K562 (cell line): ENCODE data around the gene SLC7A4. TPM values are rescaled to one million over a fixed set of nuclear protein-coding genes. Genes with fewer than 3 reads are reported as not detected.
A peak's percentile ranks its signal among the peaks of the same experiment; 100 is the strongest.

Source experiments
- ARID1B ChIP-seq: fragments of 450-650 bp; IDR thresholded peaks from 2 replicates; pipeline ENCODE4 v1.6.1; 2016; ENCODE audit warnings: antibody characterized with exemption, mild to moderate bottlenecking, inconsistent platforms
- BRD9 ChIP-seq: fragments of 450-650 bp; IDR thresholded peaks from 2 replicates; pipeline ENCODE4 v1.6.1; 2018; ENCODE audit warnings: low read depth; ENCODE audit not compliant: partially characterized antibody
- KDM4B ChIP-seq, 2 experiments: fragments of 450-650 bp in 1 of 2; sonication (generic) in 1 of 2; IDR thresholded peaks; 2 replicates each; pipeline ENCODE4 v1.6.1; 2016 to 2017; ENCODE audit warnings: borderline replicate concordance in 2 of 2, antibody characterized with exemption in 1 of 2, low read depth in 1 of 2, mild to moderate bottlenecking in 1 of 2
- NR0B1 ChIP-seq: fragments of 450-650 bp; IDR thresholded peaks from one replicate; pipeline ENCODE4 v1.6.1; 2018; ENCODE audit warnings: mild to moderate bottlenecking, moderate library complexity; ENCODE audit not compliant: partially characterized antibody
- RBM14 ChIP-seq: fragments of 200-400 bp; formaldehyde crosslinking; IDR thresholded peaks from 2 replicates; pipeline ENCODE4 v1.6.1; 2018; ENCODE audit warnings: low read depth, mild to moderate bottlenecking, low read length, moderate library complexity, borderline replicate concordance; ENCODE audit not compliant: insufficient read depth
- SMARCA4 ChIP-seq: fragments of 450-650 bp; IDR thresholded peaks from 2 replicates; pipeline ENCODE4 v1.6.1; 2016
- SRF ChIP-seq, 2 experiments: fragments of 250-450, 450-650 bp in 1 of 2; sonication (Bioruptor Pico) in 1 of 2; sonication (generic) in 1 of 2; formaldehyde crosslinking; IDR thresholded peaks; 2 replicates each; pipeline versions ENCODE4 v1.5.0 to v1.5.1; 2020 to 2022; ENCODE audit warnings: mild to moderate bottlenecking in 1 of 2, missing genetic modification reagents in 1 of 2
- TEAD4 ChIP-seq, 2 experiments: sonication (generic) in 1 of 2; formaldehyde crosslinking in 1 of 2; IDR thresholded peaks; 2 replicates each; pipeline versions ENCODE4 v1.6.1 to v1.8.0; 2012 to 2022; ENCODE audit warnings: borderline replicate concordance in 1 of 2, inconsistent platforms in 1 of 2, low read length in 1 of 2, mild to moderate bottlenecking in 1 of 2, missing genetic modification reagents in 1 of 2
- TFE3 ChIP-seq: fragments of 450-650 bp; formaldehyde crosslinking; IDR thresholded peaks from 2 replicates; pipeline ENCODE4 v1.4.0; 2020; ENCODE audit warnings: mild to moderate bottlenecking, mixed read lengths
- ZBTB17 ChIP-seq: fragments of 450-650 bp; formaldehyde crosslinking; IDR thresholded peaks from 2 replicates; pipeline ENCODE4 v1.4.0; 2020; ENCODE audit warnings: mild to moderate bottlenecking
- ZFP30 ChIP-seq: fragments of 250-450 bp; sonication (Bioruptor Pico); IDR thresholded peaks from 2 replicates; pipeline ENCODE4 v1.8.0; 2022; ENCODE audit warnings: moderate library complexity, mild to moderate bottlenecking, inconsistent platforms, borderline replicate concordance
- ZNF699 ChIP-seq: fragments of 250-450 bp; sonication (Bioruptor Pico); IDR thresholded peaks from 2 replicates; pipeline ENCODE4 v1.8.0; 2021; ENCODE audit warnings: mild to moderate bottlenecking, moderate library complexity; ENCODE audit not compliant: insufficient replicate concordance
- ZNF764 ChIP-seq: fragments of 250-450 bp; sonication (Bioruptor Pico); IDR thresholded peaks from 2 replicates; pipeline ENCODE4 v1.4.0; 2020; ENCODE audit warnings: low read depth, mild to moderate bottlenecking, moderate library complexity
- polyA plus RNA-seq, 8 experiments: library from polyadenylated mRNA; depleted of rRNA in 4 of 8; stranded (reverse) in 5 of 8; unstranded in 3 of 8; fragments of >200 nt; fragmentation: Nextera tagmentation in 2 of 8; fragmentation: Illumina TruSeq in 1 of 8; extraction: Ambion mirVana in 2 of 8; extraction: Trizol in 1 of 8; gene quantifications; 2 replicates each; pipeline versions ENCODE4 v1.2.1 to v1.2.3, GENCODE V29; 2011 to 2014; ENCODE audit warnings: inconsistent platforms in 1 of 8, missing spikeins in 1 of 8
- total RNA-seq, 7 experiments: library from RNA; depleted of rRNA in 6 of 7; stranded (reverse); fragments of >200 nt in 6 of 7; fragmentation: Illumina TruSeq in 2 of 7; extraction: Trizol in 2 of 7; gene quantifications; 2 replicates each; pipeline versions ENCODE4 v1.2.1 to v1.2.3, GENCODE V29; 2011 to 2021; ENCODE audit warnings: low replicate concordance in 1 of 7
- TF ChIP-seq, protein P1 (sequence below), 3 experiments: fragments of 200-800 bp in 1 of 3; sonication (Bioruptor generic) in 1 of 3; sonication (generic) in 1 of 3; formaldehyde crosslinking in 1 of 3; IDR thresholded peaks; 2 replicates each; pipeline versions ENCODE4 v1.6.1 to v1.8.0; 2016 to 2022; ENCODE audit warnings: mild to moderate bottlenecking in 2 of 3, missing compliant biosample characterization in 2 of 3, missing genetic modification characterization in 2 of 3, missing genetic modification reagents in 1 of 3
- TF ChIP-seq, protein P2 (sequence below): fragments of 250-450 bp; sonication (Bioruptor Pico); IDR thresholded peaks from 2 replicates; pipeline ENCODE4 v1.4.0; 2020; ENCODE audit warnings: mild to moderate bottlenecking, moderate library complexity
- TF ChIP-seq, protein P3 (sequence below): fragments of 200-800 bp; sonication (Bioruptor generic); IDR thresholded peaks from 2 replicates; pipeline ENCODE4 v1.6.1; 2017; ENCODE audit warnings: missing genetic modification characterization, missing compliant biosample characterization

The SLC7A4 gene
- total and polyA plus RNA-seq, 9 of the 15 experiments (the other 6 are each of a cell fraction or from before 2014, with no cell fraction given) = not detected

DNA sequence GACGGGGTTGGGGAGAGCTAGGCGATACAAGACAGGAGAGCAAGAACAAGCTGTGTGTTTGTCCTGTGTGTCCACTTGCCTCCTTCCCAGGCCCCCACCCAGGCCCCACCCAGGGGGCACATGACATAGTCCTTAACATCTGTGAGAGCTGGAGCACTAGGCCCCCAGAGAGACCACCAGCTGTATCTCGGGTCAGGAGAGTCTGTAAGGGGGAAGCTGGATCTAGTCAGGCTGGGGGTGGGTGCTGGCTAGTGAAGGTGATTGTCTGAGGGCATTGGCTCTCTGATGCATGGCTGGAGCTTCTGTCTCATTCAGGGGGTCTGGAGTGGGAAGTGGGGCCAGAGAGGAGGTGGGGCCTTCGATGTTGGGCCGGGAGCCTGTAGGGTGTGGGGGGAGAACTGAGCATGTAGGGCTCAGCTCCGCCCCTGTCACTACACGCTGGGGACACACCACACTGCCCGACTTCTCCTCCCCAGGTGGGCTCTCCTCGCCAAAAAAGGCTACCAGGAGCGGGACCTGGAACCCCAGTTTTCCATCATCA, 16.8 kb downstream of the SLC7A4 start (continued):
- TF ChIP-seq BRD9 (no peak), KDM4B (IDR thresholded peaks at IDR 0.05; ENCODE audit: borderline replicate concordance in 2 of 2, low read depth in 1 of 2) (no peak), ZFP30 (no peak), SMARCA4 (no peak), ZBTB17 (CRISPR knock-in tag) (no peak), RBM14 (no peak), NR0B1 (no peak), ARID1B (no peak), TEAD4 (IDR thresholded peaks at IDR 0.05; ENCODE audit: low read length) (no peak), TEAD4 (CRISPR knock-in tag; IDR thresholded peaks at IDR 0.05; ENCODE audit: borderline replicate concordance) (no peak), SRF (CRISPR knock-in tag; IDR thresholded peaks at IDR 0.05) (peak in 1 of 2 experiments; percentile 70; a peak in 1 of 4 replicates), TFE3 (CRISPR knock-in tag) (0 out of 2 replicates have a peak, but pooled peaks have one; percentile 8), ZNF699 (CRISPR knock-in tag) (no peak), ZNF764 (CRISPR knock-in tag) (0 out of 2 replicates have a peak, but pooled peaks have one; percentile 16)
- TF ChIP-seq, protein P1, sequence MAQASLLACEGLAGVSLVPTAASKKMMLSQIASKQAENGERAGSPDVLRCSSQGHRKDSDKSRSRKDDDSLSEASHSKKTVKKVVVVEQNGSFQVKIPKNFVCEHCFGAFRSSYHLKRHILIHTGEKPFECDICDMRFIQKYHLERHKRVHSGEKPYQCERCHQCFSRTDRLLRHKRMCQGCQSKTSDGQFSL (CRISPR knock-in tag; IDR thresholded peaks at IDR 0.05) = no peak
- TF ChIP-seq, protein P1 (tag; IDR thresholded peaks at IDR 0.05) = no peak
- TF ChIP-seq, protein P2, sequence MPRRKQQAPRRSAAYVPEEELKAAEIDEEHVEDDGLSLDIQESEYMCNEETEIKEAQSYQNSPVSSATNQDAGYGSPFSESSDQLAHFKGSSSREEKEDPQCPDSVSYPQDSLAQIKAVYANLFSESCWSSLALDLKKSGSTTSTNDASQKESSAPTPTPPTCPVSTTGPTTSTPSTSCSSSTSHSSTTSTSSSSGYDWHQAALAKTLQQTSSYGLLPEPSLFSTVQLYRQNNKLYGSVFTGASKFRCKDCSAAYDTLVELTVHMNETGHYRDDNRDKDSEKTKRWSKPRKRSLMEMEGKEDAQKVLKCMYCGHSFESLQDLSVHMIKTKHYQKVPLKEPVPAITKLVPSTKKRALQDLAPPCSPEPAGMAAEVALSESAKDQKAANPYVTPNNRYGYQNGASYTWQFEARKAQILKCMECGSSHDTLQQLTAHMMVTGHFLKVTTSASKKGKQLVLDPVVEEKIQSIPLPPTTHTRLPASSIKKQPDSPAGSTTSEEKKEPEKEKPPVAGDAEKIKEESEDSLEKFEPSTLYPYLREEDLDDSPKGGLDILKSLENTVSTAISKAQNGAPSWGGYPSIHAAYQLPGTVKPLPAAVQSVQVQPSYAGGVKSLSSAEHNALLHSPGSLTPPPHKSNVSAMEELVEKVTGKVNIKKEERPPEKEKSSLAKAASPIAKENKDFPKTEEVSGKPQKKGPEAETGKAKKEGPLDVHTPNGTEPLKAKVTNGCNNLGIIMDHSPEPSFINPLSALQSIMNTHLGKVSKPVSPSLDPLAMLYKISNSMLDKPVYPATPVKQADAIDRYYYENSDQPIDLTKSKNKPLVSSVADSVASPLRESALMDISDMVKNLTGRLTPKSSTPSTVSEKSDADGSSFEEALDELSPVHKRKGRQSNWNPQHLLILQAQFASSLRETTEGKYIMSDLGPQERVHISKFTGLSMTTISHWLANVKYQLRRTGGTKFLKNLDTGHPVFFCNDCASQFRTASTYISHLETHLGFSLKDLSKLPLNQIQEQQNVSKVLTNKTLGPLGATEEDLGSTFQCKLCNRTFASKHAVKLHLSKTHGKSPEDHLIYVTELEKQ = no peak
- TF ChIP-seq, protein P3, sequence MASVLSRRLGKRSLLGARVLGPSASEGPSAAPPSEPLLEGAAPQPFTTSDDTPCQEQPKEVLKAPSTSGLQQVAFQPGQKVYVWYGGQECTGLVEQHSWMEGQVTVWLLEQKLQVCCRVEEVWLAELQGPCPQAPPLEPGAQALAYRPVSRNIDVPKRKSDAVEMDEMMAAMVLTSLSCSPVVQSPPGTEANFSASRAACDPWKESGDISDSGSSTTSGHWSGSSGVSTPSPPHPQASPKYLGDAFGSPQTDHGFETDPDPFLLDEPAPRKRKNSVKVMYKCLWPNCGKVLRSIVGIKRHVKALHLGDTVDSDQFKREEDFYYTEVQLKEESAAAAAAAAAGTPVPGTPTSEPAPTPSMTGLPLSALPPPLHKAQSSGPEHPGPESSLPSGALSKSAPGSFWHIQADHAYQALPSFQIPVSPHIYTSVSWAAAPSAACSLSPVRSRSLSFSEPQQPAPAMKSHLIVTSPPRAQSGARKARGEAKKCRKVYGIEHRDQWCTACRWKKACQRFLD (CRISPR knock-in tag) = no peak
